ENCODE results near the gene POLRMT. TPM values are rescaled to one million over a fixed set of nuclear protein-coding genes. Genes with fewer than 3 reads are reported as not detected.

POLRMT gene
- total RNA-seq, 6 donors from 2014 or later = 26.7 to 86.5 (median 50.9) TPM

GRCh38 chr19:639253-640160 is 6.2 kb upstream of the POLRMT start, which contains the start of gene FGF22:
TSS of gene FGF22 (plus strand) at chr19:639879. CDS start at chr19:639926, 47 bp downstream.
- 5 to 15% methylated on average over 43 to 84 of the region's 109 CpGs for WGBS, 2 donors
- H3K36me3 ChIP-seq = peaks cover 0 to 6% (median 1%) of the 10 kb centered on the region in 4 donors
- H3K4me1 ChIP-seq = peaks cover 14 to 20% (median 16%) of the 10 kb centered on the region in 4 donors
- peak within 1 kb of the TSS in 3 of 4 donors; percentile 46 to 58 (median 56) for H3K4me3 ChIP-seq
- TF ChIP-seq POLR2A (IDR thresholded peaks at IDR 0.05) (no peak), EP300 (IDR thresholded peaks at IDR 0.05) (no peak), POLR2AphosphoS5 (IDR thresholded peaks at IDR 0.05) (peak in 1 of 2 donors; percentile 15)
- TF ChIP-seq, protein P1, sequence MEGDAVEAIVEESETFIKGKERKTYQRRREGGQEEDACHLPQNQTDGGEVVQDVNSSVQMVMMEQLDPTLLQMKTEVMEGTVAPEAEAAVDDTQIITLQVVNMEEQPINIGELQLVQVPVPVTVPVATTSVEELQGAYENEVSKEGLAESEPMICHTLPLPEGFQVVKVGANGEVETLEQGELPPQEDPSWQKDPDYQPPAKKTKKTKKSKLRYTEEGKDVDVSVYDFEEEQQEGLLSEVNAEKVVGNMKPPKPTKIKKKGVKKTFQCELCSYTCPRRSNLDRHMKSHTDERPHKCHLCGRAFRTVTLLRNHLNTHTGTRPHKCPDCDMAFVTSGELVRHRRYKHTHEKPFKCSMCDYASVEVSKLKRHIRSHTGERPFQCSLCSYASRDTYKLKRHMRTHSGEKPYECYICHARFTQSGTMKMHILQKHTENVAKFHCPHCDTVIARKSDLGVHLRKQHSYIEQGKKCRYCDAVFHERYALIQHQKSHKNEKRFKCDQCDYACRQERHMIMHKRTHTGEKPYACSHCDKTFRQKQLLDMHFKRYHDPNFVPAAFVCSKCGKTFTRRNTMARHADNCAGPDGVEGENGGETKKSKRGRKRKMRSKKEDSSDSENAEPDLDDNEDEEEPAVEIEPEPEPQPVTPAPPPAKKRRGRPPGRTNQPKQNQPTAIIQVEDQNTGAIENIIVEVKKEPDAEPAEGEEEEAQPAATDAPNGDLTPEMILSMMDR (IDR thresholded peaks at IDR 0.05) = peak in 2 of 6 experiments; percentile 26 to 43
- no peaks in the 10 kb centered on the region for H3K27me3 ChIP-seq
- H3K9me3 ChIP-seq = no peaks in the 10 kb centered on the region
- ATAC-seq (ENCODE audit: low FRiP score in 2 of 2) (peak; percentile 92 to 95), DNase-seq (peak; percentile 95 to 99)
- peak within 1 kb of the TSS in 2 of 4 donors; percentile 26 to 39 for H3K27ac ChIP-seq

DNA sequence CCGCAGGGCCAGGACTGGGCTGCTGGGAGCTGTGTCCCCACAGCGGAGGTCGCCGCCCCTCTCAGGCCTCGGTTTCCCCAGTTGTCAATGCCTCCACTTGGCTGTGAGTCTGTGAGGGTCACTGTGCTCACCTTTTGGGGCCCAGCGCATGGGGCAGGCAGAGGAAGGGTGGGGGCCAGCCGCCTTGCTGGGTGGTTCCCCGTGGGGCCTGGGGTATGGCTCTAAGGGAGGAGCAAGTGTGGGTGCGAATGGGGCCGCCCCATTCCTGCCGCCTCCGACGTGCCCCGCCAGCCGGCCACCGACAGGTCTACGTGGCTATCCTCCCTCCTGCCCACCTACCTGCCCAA is 5.5 kb upstream of the POLRMT start:
- WGBS, 2 donors = 57% methylated on average over 17 of the region's 17 CpGs; no CpG with 5 or more reads in 1 of the 2 donors
- Histone ChIP-seq H3K36me3 (peaks cover 0 to under 1% (median 0%) of the 10 kb centered on the region in 4 donors), H3K9me3 (no peaks in the 10 kb centered on the region), H3K4me3 (peak overlapping the region in 3 of 4 donors; percentile 46 to 58 (median 56)), H3K27me3 (no peaks in the 10 kb centered on the region), H3K27ac (peak overlapping the region in 2 of 4 donors; percentile 10 to 39), H3K4me1 (peaks cover 21 to 27% (median 23%) of the 10 kb centered on the region in 4 donors)
- DNase-seq (no peak), ATAC-seq (ENCODE audit: low FRiP score in 2 of 2) (no peak)
- TF ChIP-seq EP300 (IDR thresholded peaks at IDR 0.05) = no peak
- TF ChIP-seq, protein P1 (IDR thresholded peaks at IDR 0.05) = no peak
- no peak for TF ChIP-seq POLR2A (IDR thresholded peaks at IDR 0.05)

GRCh38 chr19:634975-635652 is 1.8 kb upstream of the POLRMT start:
- ATAC-seq (ENCODE audit: low FRiP score in 2 of 2) = no peak
- no peak overlapping the region for H3K27ac ChIP-seq
- H3K36me3 ChIP-seq = peaks cover 0 to 4% (median 2%) of the 10 kb centered on the region in 4 donors
- peaks cover 33 to 44% (median 36%) of the 10 kb centered on the region in 4 donors for H3K4me1 ChIP-seq
- 84 to 91% methylated on average over 5 to 16 of the region's 16 CpGs for WGBS, 2 donors
- DNase-seq = peak in 1 of 2 donors; percentile 68
- H3K9me3 ChIP-seq = no peaks in the 10 kb centered on the region
- H3K27me3 ChIP-seq = no peaks in the 10 kb centered on the region
- TF ChIP-seq, protein P1 (IDR thresholded peaks at IDR 0.05) = no peak
- TF ChIP-seq EP300 (IDR thresholded peaks at IDR 0.05) (no peak), POLR2AphosphoS5 (IDR thresholded peaks at IDR 0.05) (no peak), POLR2A (IDR thresholded peaks at IDR 0.05) (no peak)
- H3K4me3 ChIP-seq = no peak overlapping the region

DNA sequence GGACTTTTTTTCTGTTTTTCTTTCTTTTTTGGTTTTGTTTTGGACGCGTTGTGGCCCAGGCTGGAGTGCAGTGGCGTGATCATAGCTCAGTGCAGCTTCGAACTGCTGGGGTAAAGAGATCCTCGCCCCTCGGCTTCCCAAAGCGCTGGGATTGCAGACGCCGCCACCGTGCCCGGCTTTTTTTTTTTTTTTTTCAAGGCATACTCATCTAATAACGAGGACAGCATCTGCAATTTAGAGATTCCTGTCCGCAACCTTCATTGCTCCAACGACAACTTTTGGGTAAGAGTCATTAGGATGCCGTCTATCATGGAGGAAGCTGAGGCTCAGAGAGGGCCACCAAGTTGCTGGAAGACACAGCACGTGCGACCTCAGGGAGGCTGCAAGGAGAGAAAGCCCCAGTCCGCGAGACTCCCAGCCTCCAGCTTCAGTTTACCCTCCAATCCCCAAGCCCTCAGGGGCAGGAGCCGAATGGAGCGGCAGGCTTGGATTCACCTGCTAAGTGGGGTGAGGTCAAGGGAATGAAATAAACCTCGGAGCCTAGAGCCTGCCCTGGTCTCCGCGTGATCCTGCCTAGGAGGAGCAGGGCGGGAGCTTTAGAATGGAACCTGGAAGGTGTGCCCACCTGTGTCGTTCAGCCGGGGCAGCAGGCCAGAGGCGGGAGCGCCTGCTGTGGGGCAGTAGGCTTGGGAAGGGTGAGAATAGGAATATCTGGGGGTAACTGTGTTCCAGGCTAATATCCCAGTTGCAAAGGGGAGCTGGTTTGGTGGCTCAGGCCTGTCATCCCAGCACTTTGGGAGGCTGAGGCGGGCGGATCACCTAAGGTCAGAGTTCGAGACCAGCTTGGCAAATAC is 676 bp upstream of the POLRMT start:
- TF ChIP-seq POLR2A (IDR thresholded peaks at IDR 0.05) (no peak), EP300 (IDR thresholded peaks at IDR 0.05) (no peak), POLR2AphosphoS5 (IDR thresholded peaks at IDR 0.05) (no peak)
- TF ChIP-seq, protein P1 (IDR thresholded peaks at IDR 0.05) = no peak
- 27 to 28% methylated on average over 31 to 32 of the region's 32 CpGs for WGBS, 2 donors

More for the DNA sequence above, 676 bp upstream of the POLRMT start:
- peaks cover 27 to 37% (median 28%) of the 10 kb centered on the region in 4 donors for H3K4me1 ChIP-seq
- H3K9me3 ChIP-seq = no peaks in the 10 kb centered on the region
- peak overlapping the region; percentile 42 to 99 (median 88) for H3K4me3 ChIP-seq
- peaks cover 0 to 15% (median 9%) of the 10 kb centered on the region in 4 donors for H3K36me3 ChIP-seq
- ATAC-seq (ENCODE audit: low FRiP score in 2 of 2) (peak in 1 of 2 donors; percentile 4), DNase-seq (peak in 1 of 2 donors; percentile 58)
- H3K27ac ChIP-seq = peak overlapping the region in 2 of 4 donors; percentile 67 to 76
- H3K27me3 ChIP-seq = no peaks in the 10 kb centered on the region
